Mucosa of descending colon (tissue), 3 donors: Measurements from ENCODE around the gene NUP58. TPM values are rescaled to one million over a fixed set of nuclear protein-coding genes. Genes with fewer than 3 reads are reported as not detected.

Source experiments
- ATAC-seq: fragments of 200-7000 bp; cut with Tn5 transposase; one replicate; pipeline ENCODE4 v1.9.1; 2020; ENCODE audit warnings: mild to moderate bottlenecking, moderate library complexity
- DNase-seq, 3 donors: peaks; one replicate each; pipeline ENCODE4 v3.0.0-alpha.2; 2020
- H3K36me3 ChIP-seq: fragments of 200-600 bp; one replicate; pipeline ENCODE4 v1.8.0; 2021; ENCODE audit warnings: low read depth, mild to moderate bottlenecking
- H3K4me1 ChIP-seq: fragments of 200-600 bp; one replicate; pipeline ENCODE4 v1.8.0; 2021; ENCODE audit warnings: low read depth, mild to moderate bottlenecking
- H3K4me3 ChIP-seq: fragments of 200-600 bp; one replicate; pipeline ENCODE4 v1.8.0; 2021; ENCODE audit warnings: mild to moderate bottlenecking
- H3K9me3 ChIP-seq: fragments of 200-600 bp; one replicate; pipeline ENCODE4 v1.8.0; 2021; ENCODE audit warnings: mild to moderate bottlenecking
- CTCF ChIP-seq: fragments of 200-600 bp; IDR thresholded peaks from one replicate; pipeline ENCODE4 v1.8.0; 2022; ENCODE audit warnings: antibody characterized with exemption, mild to moderate bottlenecking
- intact Hi-C, 2 donors: fragments of 100-400 bp; cut with DNase I in 1 of 2; cut with micrococcal nuclease in 1 of 2; formaldehyde crosslinking; loops; one replicate each; pipeline versions ENCODE4 v1.11.0 to v1.11.1; 2022; cut with DNase I, micrococcal nuclease
- total RNA-seq, 3 donors: library from RNA; stranded (reverse); fragmentation: NEBNext Ultra II Directional in 2 of 3; extraction: Animal tissue kit (Norgen Biotek cat#: 25700) in 2 of 3; gene quantifications; one replicate each; pipeline versions ENCODE4 v1.2.1 to v1.2.4, GENCODE V29; 2021 to 2023
- donor health status: DM: no; HTN: no; CAD: no; lungs with moderate emphysema.
- donor health status: DM: no; HTN: no; CAD: no.
- donor health status: DM: no; HTN: yes; CAD: no.

Gene NUP58
- total RNA-seq, 3 donors from 2014 or later: 31.9 to 35.3 (median 32.8) TPM

- H3K36me3 ChIP-seq: peaks cover 5% of the 10 kb centered on the region
- no peaks in the 10 kb centered on the region for H3K9me3 ChIP-seq
- intact Hi-C loops: no loop called here
- DNase-seq: no peak
- H3K4me1 ChIP-seq: no peaks in the 10 kb centered on the region
- TF ChIP-seq CTCF: no peak
- H3K4me3 ChIP-seq: no peak overlapping the region
- no peak for ATAC-seq
Observed at GRCh38 chr13:25330541-25330940, 29.1 kb downstream of the NUP58 start.

GRCh38 chr13:25335856-25336255, 34.4 kb downstream of the NUP58 start:
- H3K4me1 ChIP-seq: no peaks in the 10 kb centered on the region
- H3K9me3 ChIP-seq: no peaks in the 10 kb centered on the region
- no peak for ATAC-seq
- intact Hi-C loops: no loop called here
- H3K4me3 ChIP-seq: no peak overlapping the region
- DNase-seq: no peak
- TF ChIP-seq CTCF: no peak
- H3K36me3 ChIP-seq: no peaks in the 10 kb centered on the region

- no peaks in the 10 kb centered on the region for H3K4me1 ChIP-seq
- intact Hi-C loops: no loop called here
- H3K4me3 ChIP-seq: no peak overlapping the region
- no peak for TF ChIP-seq CTCF
- no peaks in the 10 kb centered on the region for H3K36me3 ChIP-seq
- ATAC-seq (no peak), DNase-seq (no peak)
- no peaks in the 10 kb centered on the region for H3K9me3 ChIP-seq
Observed at GRCh38 chr13:25345576-25345975, 44.2 kb downstream of the NUP58 start.

GRCh38 chr13:25347151-25347550, 45.7 kb downstream of the NUP58 start:
- Histone ChIP-seq H3K4me3 (no peak overlapping the region), H3K4me1 (no peaks in the 10 kb centered on the region), H3K9me3 (no peaks in the 10 kb centered on the region), H3K36me3 (no peaks in the 10 kb centered on the region)
- intact Hi-C loops: no loop called here
- TF ChIP-seq CTCF: no peak
- no peak for ATAC-seq
- DNase-seq: no peak

- no peaks in the 10 kb centered on the region for H3K4me1 ChIP-seq
- no peak for TF ChIP-seq CTCF
- intact Hi-C loops: no loop called here
- no peak for ATAC-seq
- H3K9me3 ChIP-seq: no peaks in the 10 kb centered on the region
- DNase-seq: no peak
- no peaks in the 10 kb centered on the region for H3K36me3 ChIP-seq
- no peak overlapping the region for H3K4me3 ChIP-seq
Observed at GRCh38 chr13:25351404-25351803, 50.0 kb downstream of the NUP58 start.

- Histone ChIP-seq H3K4me3 (no peak overlapping the region), H3K36me3 (no peaks in the 10 kb centered on the region), H3K4me1 (no peaks in the 10 kb centered on the region), H3K9me3 (no peaks in the 10 kb centered on the region)
- DNase-seq: no peak
- no peak for TF ChIP-seq CTCF
- intact Hi-C loops: no loop called here
- ATAC-seq: no peak
Observed at GRCh38 chr13:25352230-25352629, 50.8 kb downstream of the NUP58 start.
